ENCODE results near the gene STAT4. TPM values are rescaled to one million over a fixed set of nuclear protein-coding genes. Genes with fewer than 3 reads are reported as not detected.

Gene STAT4
- polyA plus RNA-seq, 1 of the 3 experiments (the other 2 are of a cell fraction), result 0.12 TPM

GRCh38 chr2:191113761-191114160, 37.0 kb downstream of the STAT4 start:
- POLR2A ChIA-PET, result no interaction called here
- H3K9ac ChIP-seq, result no peak overlapping the region
- H3F3A ChIP-seq (replicated peaks; ENCODE audit: insufficient read depth), result no peaks in the 10 kb centered on the region
- no peak for TF ChIP-seq ELF1 (IDR thresholded peaks at IDR 0.05)
- TF ChIP-seq JUND (IDR thresholded peaks at IDR 0.05), result no peak
- no peak for TF ChIP-seq GATA2 (CRISPR knock-in tag; IDR thresholded peaks at IDR 0.05)
- TF ChIP-seq TEAD4 (IDR thresholded peaks at IDR 0.05; ENCODE audit: borderline replicate concordance, insufficient read depth), result no peak
- TF ChIP-seq YY1 (IDR thresholded peaks at IDR 0.05; ENCODE audit: low read depth), result no peak
- no peak for TF ChIP-seq RAD21 (IDR thresholded peaks at IDR 0.05; ENCODE audit: low read length)
- no peak for TF ChIP-seq POLR2AphosphoS5 (IDR thresholded peaks at IDR 0.05; ENCODE audit: low read depth, low read length)
- no peak for TF ChIP-seq USF1 (IDR thresholded peaks at IDR 0.05; ENCODE audit: borderline replicate concordance, low read depth)
- TF ChIP-seq IRF3 (IDR thresholded peaks at IDR 0.05; ENCODE audit: low read depth, low read length), result no peak
- H3K27me3 ChIP-seq (ENCODE audit: insufficient read depth), result no peaks in the 10 kb centered on the region
- H3K27ac ChIP-seq (ENCODE audit: low read depth in 2 of 2, low read length in 1 of 2), result no peak overlapping the region
- DNase-seq, result no peak
- H3K4me1 ChIP-seq (ENCODE audit: control insufficient read depth in 1 of 2, insufficient read depth in 2 of 2, low read depth in 1 of 2, low read length in 1 of 2), result peaks cover 0 to 4% of the 10 kb centered on the region in 2 experiments; a peak in 2 of 4 replicates
- 72% methylated on average over 1 of the region's 1 CpG for WGBS (ENCODE audit: low lambda C conversion rate)
- no peak overlapping the region for H3K4me2 ChIP-seq
- CTCF ChIA-PET, result no interaction called here
- no peak overlapping the region for H3K4me3 ChIP-seq (ENCODE audit: low read depth in 2 of 2, low read length in 1 of 2)
- no peaks in the 10 kb centered on the region for H3K36me3 ChIP-seq (replicated peaks in 1 of 2; ENCODE audit: control insufficient read depth in 1 of 2, insufficient read depth in 2 of 2, low read length in 1 of 2)
- no peak overlapping the region for H2AFZ ChIP-seq (ENCODE audit: low read depth)
- no peaks in the 10 kb centered on the region for H3K9me3 ChIP-seq
- H3K79me2 ChIP-seq (ENCODE audit: insufficient read depth), result no peaks in the 10 kb centered on the region
- no peaks in the 10 kb centered on the region for H3K9me2 ChIP-seq
- no peaks in the 10 kb centered on the region for H4K20me1 ChIP-seq (ENCODE audit: insufficient read depth)

GRCh38 chr2:191112448-191112901, 38.3 kb downstream of the STAT4 start:
- DNase-seq, result no peak
- Histone ChIP-seq H3K27ac (ENCODE audit: low read depth in 2 of 2, low read length in 1 of 2) (no peak overlapping the region), H3K9me3 (no peaks in the 10 kb centered on the region), H3K36me3 (replicated peaks in 1 of 2; ENCODE audit: control insufficient read depth in 1 of 2, insufficient read depth in 2 of 2, low read length in 1 of 2) (no peaks in the 10 kb centered on the region), H3K9me2 (no peaks in the 10 kb centered on the region), H3K79me2 (ENCODE audit: insufficient read depth) (no peaks in the 10 kb centered on the region), H3F3A (replicated peaks; ENCODE audit: insufficient read depth) (no peaks in the 10 kb centered on the region), H3K9ac (no peak overlapping the region), H2AFZ (ENCODE audit: low read depth) (no peak overlapping the region), H3K27me3 (ENCODE audit: insufficient read depth) (no peaks in the 10 kb centered on the region), H3K4me1 (ENCODE audit: control insufficient read depth in 1 of 2, insufficient read depth in 2 of 2, low read depth in 1 of 2, low read length in 1 of 2) (peaks cover 0 to 2% of the 10 kb centered on the region in 2 experiments; a peak in 2 of 4 replicates), H3K4me3 (ENCODE audit: low read depth in 2 of 2, low read length in 1 of 2) (no peak overlapping the region), H4K20me1 (ENCODE audit: insufficient read depth) (no peaks in the 10 kb centered on the region), H3K4me2 (no peak overlapping the region)
- no peak for TF ChIP-seq YY1 (IDR thresholded peaks at IDR 0.05; ENCODE audit: low read depth)
- no peak for TF ChIP-seq JUND (IDR thresholded peaks at IDR 0.05)
- no peak for TF ChIP-seq SMC3 (IDR thresholded peaks at IDR 0.05; ENCODE audit: low read depth, low read length)
- no peak for TF ChIP-seq MEF2A (IDR thresholded peaks at IDR 0.05; ENCODE audit: borderline replicate concordance, low read depth)
- TF ChIP-seq RXRA (IDR thresholded peaks at IDR 0.05; ENCODE audit: borderline replicate concordance, low read depth), result no peak
- no peak for TF ChIP-seq FOXM1 (IDR thresholded peaks at IDR 0.05; ENCODE audit: low read depth)
- TF ChIP-seq TAF1 (IDR thresholded peaks at IDR 0.05; ENCODE audit: borderline replicate concordance, low read depth, low read length), result no peak
- no peak for TF ChIP-seq FOSL2 (IDR thresholded peaks at IDR 0.05; ENCODE audit: borderline replicate concordance, low read depth)
- no peak for TF ChIP-seq CTCF (IDR thresholded peaks at IDR 0.05)
- TF ChIP-seq GATA2 (CRISPR knock-in tag; IDR thresholded peaks at IDR 0.05), result no peak
- TF ChIP-seq ELF1 (IDR thresholded peaks at IDR 0.05), result no peak
- TF ChIP-seq POLR2AphosphoS5 (IDR thresholded peaks at IDR 0.05; ENCODE audit: low read depth, low read length), result no peak
- TF ChIP-seq RAD21 (IDR thresholded peaks at IDR 0.05; ENCODE audit: low read length), result no peak
- TF ChIP-seq NFIC (IDR thresholded peaks at IDR 0.05; ENCODE audit: borderline replicate concordance), result no peak
- no peak for TF ChIP-seq TCF12 (IDR thresholded peaks at IDR 0.05)
- ChIA-PET CTCF (no interaction called here), POLR2A (no interaction called here)
- 68% methylated on average over 4 of the region's 4 CpGs for WGBS (ENCODE audit: low lambda C conversion rate)
